SIG-M5 treated with dmso at 0.1 percent for 504 hours (cell line): ENCODE results near the gene WNK2.
"Not testable (repeated sequence)": the region's sequence is repeated elsewhere in the genome, so short reads cannot be mapped to it uniquely, and the experiment has no call there.

Experiments
- DNase-seq: peaks from one replicate; lab custom pipeline; 2025; ENCODE audit not compliant: unreplicated experiment; lab: John Stamatoyannopoulos, UW

WNK2 gene

DNA sequence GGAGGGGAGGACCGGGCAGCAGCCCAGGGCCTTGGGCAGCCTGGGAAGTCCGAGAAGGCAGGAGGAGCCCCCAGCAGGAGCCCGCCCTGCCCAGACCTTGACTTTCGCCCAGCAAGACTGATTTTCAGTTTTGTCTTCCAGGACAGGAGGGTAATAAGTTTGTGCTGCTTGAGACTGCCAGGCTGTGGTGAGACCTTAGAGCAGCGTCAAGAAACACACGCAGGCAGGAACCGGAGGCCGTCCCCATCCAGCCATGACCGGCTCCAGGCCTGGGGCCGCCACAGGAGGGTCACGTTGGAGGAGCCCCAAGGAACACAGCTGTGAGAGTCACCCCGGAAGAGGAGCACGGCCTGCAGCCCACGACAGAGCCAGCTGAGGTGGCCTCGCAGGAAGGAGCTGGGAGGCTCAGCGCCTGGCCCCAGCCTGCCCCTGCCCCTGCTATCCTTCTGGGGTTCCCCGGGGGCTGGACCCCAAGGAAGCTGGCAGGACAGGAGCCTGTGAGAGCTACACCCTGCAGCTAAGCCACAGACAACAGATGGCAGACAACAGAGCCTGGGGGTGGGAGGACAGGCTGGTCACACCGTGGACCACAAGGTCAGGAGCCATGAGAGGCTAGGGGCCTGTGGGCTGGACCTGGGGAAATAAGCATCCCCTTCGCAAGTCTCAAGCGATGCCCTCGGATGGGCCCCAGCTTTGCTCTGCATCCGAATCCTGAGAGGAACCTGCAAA lies 141.5 kb downstream of the WNK2 start:
- DNase-seq, result no peak

DNA sequence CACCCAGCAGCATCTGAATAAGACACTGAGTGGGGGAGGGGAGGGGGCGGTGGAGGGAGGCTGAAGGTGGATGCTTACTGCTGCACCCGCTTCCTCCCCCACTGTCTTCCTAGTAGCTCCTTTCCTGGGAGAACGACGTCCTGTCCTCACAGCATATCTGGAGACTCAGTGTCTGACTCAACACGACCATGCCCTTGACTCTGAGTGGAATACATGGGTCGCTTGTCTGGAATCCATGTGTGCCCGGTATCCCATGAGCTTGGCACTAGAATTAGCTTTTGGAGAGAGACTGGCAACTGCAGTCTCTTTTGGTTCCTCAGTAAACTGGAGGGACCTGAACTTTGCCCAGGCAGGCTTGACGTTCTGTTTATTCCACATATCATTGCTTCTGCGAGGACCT lies 142.1 kb downstream of the WNK2 start:
- DNase-seq, result no peak

DNA sequence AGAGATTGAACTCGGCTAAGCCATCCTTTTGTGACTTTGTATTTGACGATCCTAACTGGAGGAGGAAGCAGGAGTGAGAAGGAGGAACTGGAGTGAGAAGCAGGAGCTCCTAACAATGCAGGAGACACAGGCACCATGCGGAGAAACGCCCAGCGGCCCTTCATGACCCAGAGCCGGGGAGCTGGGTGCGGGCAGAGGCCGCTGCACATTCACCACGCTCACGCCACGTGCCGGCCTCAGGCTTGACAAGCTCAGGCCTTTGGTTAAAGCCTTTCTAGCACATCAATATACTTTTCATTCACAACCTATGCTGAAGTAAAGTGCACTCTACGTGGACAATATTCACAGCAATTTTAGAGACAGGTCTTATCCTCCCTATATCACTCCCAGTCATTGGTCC lies 142.7 kb downstream of the WNK2 start:
- DNase-seq, result no peak

DNA sequence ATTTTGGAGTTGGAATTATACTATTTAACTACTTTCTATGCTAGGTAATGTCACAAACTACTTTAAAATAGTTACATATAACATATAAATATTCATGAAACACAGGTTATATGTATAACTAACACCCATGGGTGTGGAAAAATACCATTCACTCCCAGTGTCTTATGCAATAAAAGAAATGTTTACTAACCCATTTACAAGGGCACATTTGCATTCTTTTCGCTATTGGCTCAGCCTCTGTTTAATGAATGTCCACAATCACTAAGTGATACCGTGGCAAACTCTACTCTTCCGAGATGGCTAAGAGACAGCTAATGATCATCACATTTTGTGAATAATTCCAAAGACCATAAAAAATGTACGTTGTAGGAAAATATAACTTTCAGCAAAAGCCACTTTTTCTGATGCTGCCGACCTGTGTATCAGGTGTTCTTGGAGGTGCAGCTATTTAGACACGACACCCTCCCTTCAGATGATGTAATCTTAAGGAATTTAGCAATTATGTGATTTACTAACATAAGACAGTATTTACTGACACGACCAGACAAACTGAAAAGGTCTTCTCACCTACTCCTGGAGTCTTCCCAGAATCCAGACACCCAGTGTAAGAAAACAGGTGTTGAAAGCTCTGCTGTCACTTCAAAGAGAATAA lies 145.8 kb downstream of the WNK2 start:
- DNase-seq, result no peak

DNA sequence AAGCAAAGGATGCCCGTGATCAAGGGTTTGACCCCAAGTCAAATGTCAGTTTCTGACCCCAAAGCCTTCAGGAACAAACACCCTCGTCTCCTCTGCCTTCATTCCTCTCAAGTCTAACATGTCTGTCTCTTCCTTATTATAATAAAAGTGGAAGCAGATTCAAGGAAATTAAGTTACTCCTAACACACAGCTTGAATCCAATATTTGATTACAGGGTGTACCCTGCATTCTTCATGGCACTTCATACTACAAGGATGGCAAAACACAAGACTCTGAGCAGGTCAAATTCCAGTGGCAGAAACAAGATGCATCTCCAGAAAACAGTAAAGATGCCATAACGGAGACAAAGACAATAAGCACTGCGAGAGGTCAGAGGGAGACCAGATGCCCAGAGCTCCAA lies 148.4 kb downstream of the WNK2 start:
- no peak for DNase-seq

DNA sequence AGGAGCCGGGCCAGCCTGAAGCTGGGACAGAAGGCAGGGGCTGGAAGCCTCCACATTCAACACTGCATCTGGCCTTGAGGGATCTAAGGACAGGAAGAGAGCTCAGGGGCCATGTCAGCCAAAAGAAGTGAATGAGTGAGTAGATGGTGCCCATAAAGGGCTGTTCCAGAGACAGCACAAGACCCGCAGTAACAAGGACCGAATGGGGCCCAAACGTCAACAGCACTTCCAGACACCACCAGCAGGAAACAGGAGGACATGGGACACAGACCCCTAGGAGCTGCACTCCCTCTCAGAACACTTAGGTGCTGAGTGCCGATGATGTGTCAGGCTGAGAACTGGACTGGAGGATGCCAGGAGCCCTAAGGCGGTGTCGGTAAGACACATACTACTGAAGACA lies 152.8 kb downstream of the WNK2 start:
- no peak for DNase-seq

DNA sequence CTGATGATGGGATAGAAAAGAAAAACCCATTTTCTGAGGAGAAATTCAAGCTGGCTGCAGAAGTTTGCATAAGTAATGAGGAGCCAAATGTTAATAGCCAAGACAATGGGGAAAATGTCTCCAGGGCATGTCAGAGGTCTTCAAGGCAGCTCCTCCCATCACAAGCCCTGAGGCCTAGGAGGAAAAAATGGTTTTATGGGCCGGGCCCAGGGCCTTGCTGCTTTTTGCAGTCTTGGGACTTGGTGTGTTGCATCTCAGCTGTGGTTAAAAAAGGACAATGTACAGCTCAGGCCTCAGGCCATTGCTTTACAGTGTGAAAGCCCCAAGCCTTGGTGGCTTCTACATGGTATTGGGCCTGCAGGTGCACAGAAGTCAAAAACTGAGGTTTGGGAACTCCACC lies 154.3 kb downstream of the WNK2 start:
- not testable (repeated sequence) for DNase-seq

DNA sequence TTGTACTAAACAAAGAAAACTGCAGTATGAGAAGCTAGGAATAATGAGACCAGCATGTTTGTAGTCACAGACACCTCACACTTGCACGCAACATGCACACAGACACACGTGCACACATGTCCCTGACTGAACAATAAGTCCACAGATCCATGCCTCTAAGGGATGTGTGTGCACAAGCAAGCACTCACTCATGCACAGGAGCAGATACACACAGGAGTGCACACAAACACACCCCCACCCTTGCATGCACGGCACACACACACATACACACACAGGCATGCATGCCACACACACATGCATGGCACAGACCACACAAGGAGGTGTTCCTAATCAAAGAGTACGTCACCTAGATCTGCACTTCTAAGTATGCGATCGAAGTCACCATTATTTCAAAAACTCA lies 156.2 kb downstream of the WNK2 start:
- DNase-seq, result no peak

DNA sequence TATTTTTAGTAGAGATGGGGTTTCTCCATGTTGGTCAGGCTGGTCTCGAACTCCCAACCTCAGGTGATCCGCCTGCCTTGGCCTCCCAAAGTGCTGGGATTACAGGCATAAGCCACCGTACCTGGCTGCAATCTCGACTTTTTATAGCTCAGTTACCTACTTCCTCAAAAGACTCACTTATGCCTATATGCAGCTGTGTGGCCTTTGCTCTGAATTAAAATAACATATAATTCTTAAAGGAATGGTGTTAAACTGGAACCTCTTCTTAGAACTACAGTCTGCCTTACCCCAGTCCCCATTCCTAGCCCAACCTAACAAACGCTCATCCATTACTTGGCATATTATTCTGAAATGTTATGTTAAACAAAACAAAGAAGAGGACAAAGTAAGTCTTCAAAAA lies 157.9 kb downstream of the WNK2 start:
- DNase-seq, result not testable (repeated sequence)

DNA sequence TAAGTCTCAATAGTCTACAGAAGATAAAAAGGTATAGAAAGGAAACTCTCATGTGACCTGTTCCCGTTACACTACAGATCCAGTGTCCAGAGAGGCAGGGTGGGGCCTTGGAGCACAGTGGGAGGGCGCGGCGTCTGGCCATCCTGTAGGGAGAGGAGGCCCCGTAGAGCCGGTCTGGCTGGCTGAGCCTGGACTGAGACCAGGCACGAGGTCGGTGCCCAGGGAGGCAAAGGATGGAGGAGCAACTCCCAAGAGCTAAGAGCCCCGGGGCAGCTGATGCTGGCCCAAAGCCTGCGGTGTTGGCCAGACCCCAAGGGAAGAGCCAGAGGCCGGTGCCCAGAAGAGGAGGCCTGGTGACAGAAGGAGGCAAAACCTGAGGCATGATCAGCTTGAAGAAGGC lies 158.5 kb downstream of the WNK2 start:
- peak; percentile 14 for DNase-seq

DNA sequence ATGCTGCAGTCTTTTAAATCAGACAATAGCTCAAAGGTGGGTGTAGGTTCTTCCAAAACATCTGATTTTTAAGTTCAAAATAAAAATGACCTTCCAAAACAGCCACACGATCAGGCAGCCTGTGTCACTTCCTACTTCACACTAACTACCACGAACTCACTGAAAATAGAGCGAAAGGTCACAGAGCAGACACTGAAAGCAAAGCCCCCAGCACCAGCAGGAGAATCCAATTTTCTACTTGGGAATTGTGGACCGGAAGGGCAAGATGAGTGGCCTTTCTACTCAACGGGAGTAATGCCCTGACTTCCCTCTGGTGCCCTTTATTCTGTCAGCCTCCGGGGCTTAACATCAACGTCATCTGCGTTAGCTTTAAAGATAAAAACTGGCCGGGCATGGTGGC lies 159.7 kb downstream of the WNK2 start:
- DNase-seq, result no peak

DNA sequence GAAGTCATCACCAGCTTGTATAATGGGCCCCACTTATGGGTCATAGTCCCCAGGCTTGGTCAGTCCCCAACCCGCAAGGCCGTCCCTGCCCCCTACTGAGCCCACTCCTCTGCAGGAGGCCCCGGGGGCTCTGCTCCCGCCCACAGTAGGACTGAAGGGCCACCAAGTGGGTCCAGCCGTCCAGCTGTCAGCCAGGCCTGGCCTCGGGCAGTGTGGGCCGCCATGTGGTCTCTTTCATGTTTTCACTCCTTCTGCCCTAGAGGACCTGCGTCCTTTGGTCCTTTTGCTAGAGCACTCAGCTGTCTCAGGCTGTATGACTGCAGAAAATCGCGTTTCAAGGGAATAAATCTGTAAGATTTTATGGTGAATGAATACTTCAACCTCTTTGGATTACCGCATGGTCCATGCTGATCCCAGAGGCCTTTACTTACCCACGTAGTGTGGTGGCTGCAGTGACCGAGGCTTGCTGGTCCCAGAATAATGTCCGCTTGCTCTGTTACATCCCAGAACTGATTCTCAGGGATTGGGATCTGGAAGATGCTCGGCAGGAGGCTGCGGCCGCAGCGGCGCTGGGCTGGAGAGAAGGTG lies 161.8 kb downstream of the WNK2 start:
- DNase-seq, result no peak

DNA sequence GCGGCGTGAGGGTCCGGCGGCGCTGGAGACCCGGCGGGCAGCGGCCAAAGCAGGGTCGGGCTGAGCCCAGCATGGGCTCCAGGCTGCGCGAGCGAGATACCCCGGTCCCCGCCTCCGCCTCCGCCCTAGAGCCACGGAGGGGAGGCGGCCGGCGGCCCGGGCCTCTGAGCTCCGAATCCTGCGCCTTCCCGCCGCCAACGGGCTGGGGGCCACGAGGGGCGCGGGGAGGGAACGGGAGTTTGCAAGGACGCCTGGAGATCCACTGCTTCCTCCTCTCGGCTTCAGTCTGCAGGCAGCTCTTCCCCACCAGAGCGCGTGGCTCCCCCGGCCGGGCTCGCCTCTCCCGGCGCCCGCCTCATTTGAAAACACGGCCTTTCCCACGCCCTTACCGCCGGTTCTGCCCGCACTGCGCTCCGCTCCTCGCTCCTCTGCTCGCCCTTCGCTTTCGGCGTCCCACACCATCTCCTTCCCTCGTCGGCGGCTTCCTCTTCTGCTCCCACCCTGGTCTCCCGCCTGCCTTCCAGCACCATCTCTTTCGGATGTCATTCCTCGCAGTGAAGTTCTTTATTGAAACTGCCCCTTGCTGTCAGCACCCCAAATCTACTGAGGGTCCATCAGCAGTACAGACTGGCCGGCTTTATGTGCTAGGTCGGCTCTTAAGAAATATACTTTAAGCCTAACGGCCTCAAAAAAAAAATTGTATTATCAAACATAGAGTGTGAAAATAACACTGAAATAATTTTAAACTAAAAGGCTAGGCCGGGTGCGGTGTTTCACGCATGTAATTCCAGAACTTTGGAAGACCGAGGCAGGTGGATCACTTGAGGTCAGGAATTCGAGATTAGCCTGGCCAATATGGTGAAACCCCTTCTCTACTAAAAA lies 162.5 kb downstream of the WNK2 start:
- no peak for DNase-seq

DNA sequence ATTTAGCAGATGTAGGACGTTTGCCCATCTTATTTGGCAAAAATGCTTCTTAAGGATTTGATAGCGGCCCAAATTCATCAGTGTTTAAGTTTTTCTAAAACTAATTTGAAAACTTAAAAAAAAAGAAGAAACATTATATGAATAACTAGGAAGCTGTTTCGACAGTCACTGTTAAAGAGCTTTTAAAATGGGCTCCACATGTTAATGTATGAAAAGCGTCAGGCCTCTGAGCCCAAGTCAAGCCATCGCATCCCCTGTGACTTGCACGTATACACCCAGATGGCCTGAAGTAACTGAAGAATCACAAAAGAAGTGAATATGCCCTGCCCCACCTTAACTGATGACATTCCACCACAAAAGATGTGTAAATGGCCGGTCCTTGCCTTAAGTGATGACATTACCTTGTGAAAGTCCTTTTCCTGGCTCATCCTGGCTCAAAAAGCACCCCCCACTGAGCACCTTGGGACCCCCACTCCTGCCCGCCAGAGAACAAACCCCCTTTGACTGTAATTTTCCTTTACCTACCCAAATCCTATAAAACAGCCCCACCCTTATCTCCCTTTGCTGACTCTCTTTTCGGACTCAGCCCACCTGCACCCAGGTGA lies 163.5 kb downstream of the WNK2 start:
- DNase-seq, result not testable (repeated sequence)

DNA sequence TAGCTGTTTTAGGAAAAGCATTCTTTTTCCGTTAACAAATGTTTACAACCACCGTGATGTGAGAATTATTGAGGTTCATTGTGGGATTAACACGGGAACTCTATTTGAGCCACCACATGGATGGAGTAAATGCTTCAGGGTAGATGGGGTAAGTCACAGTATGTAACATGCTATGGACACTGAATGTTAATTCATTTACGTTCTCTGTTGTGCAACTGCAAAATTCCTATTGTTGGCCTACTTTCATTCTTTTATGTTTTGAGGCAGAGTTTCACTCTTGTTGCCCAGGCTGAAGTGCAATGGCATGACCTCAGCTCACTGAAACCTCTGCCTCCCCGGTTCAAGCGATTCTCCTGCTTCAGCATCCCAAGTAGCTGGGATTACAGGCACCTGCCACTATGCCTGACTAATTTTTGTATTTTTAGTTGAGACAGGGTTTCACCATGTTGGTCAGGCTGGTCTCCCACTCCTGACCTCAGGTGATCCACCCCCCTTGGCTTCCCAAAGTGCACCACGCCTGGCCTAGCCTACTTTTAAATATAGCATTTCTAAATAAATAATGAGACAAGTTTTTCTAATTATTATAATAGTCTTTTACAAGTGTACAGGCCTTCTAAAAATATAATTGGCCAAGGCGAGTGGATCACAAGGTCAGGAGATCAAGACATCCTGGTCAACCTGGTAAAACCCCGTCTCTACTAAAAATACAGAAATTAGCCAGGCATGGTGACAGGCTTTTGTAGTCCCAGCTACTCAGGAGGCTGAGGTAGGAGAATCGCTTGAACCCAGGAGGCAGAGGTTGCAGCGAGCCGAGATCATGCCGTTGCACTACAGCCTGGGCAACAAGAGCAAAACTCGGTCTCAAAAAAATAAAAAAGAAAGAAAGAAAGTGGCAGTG lies 169.7 kb downstream of the WNK2 start:
- DNase-seq, result not testable (repeated sequence)

DNA sequence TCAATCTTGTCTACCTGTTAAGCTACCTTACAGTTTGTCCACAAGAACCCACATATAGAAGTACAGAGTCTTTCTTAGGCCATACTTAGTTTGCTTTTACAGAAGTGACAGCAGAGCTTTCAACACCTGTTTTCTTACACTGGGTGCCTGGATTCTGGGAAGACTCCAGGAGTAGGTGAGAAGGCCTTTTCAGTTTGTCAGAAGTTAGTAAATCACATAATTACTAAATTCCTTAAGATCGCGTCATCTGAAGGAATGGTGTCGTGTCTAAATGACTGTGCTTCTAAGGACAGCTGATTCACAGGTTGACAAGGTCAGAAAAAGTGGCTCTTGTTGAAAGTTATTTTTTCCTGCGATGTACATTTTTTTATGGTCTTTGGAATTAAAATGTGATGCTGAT lies 170.5 kb downstream of the WNK2 start:
- DNase-seq, result no peak

DNA sequence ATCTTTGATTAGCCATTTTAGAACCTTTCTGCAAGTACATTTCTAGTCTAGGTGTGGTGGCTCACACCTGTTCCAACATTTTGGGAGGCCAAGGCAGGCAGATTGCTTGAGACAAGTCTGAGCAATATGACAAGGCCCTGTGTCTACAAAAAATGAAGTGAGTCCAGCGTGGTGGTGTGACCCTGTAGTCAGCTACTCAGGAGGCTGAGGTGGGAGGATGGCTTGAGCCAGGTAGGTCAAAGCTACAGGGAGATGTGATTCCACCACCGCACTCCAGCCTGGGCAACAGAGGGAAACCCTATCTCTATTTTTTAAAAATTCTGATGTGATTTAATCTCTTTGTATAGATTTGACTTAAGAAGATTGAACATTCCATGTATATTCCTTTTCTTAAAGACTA lies 171.9 kb downstream of the WNK2 start:
- no peak for DNase-seq

DNA sequence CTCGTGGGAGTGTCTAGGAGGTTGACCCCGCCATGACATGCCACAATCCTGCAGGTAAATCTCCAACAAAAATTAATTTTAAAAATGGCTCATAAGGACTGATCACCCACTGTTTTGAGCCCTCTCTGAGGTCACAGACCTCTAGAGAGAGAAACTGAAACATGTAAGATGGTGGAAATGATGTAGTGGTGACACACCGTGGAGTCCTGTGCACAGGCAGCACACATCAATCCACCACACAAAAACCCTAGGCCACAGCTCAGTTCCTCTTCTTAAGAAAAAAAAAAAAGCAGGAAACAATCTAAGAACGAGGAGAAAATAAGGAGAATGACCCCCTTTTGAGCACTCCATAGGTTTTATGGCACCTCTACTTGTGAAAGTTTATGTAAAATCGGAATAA lies 173.7 kb downstream of the WNK2 start:
- peak; percentile 11 for DNase-seq

DNA sequence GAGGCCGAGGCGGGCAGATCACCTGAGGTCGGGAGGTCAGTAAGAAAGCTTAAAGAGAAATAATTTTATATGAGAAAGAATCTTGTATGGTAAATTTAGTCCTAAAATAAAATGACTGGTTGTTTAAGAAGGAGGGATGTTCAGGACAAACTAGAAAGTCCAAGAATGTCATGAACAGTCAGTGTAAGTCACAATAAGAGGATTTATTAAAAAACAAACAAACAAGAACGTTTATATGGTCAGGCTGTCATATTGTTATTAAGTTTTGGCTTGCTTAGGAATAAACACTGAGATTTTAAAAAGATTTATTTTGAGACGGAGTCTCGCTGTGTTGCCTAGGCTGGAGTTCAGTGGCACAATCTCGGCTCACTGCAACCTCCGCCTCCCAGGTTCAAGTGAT lies 176.0 kb downstream of the WNK2 start:
- DNase-seq, result not testable (repeated sequence)

DNA sequence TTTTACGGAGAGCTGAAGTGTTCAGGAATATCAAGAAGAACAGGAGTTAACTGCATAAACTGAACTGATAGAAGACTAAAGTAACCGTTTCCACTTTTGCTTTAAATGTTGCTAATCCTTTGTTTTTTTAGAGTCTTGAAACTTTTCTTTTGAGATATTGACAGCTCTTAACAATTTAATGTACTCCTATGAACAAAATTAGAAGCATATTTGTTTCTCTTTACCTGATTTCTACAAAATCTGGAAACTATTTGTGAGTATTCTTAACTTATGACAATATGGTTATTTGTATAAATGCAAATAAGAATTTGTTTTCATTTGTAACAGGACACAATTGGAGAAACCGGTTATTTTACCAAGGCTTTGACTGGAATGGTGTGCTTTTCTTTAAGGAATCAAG lies 178.1 kb downstream of the WNK2 start:
- no peak for DNase-seq
